GM18520 (cell line): ENCODE measurements around the gene SLC9A4.

Experiments used
- ATAC-seq: cut with Tn5 transposase; IDR thresholded peaks from one replicate; pipeline ENCODE4 v1.9.1; 2021; ENCODE audit not compliant: unreplicated experiment

The SLC9A4 gene

GRCh38 chr2:102451968-102452367 lies 21.1 kb upstream of the SLC9A4 start:
- no peak for ATAC-seq

DNA sequence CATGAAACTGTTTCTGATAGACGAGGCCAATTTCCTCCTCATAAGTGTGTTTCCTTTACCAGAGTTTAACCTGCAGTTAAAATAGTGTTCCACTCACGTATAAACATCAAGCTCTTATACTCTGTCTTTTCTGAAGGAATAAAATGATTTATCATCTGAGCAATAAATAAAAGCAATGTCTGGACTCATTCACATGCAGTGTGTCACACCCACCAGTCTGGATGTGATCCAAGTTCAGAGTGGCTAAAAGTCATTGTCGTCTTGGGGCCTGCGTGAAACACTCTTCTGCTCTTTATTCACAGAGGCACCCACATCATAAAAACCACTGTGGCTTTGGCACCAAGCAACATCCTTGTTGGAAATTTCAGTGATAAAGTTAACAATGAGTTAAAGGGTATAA lies 19.5 kb upstream of the SLC9A4 start:
- no peak for ATAC-seq

- no peak for ATAC-seq
Measured at GRCh38 chr2:102455061-102455670, 17.9 kb upstream of the SLC9A4 start.

- no peak for ATAC-seq
Measured at GRCh38 chr2:102460467-102460866, 12.6 kb upstream of the SLC9A4 start.

DNA sequence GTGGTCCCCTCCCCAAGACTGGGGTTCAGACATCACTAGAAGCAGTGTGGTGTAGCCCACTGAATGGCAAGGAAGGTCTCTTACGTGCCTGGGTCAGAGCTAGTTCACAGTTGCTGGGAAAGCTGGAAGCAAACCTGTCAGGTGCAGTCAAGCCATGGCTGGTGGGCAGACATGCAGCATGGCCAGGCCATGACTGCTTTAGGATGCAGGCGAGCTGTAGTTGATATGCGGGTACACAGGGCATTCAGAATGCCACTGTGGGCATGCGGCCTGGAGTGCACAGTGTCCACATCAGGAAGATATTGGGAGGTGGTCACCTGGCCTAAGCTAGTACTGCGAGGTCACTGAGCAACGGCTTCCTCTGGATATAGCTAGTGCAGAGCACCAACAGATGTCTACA lies 11.8 kb upstream of the SLC9A4 start:
- no peak for ATAC-seq

GRCh38 chr2:102463160-102463559 lies 9.9 kb upstream of the SLC9A4 start:
- no peak for ATAC-seq

- ATAC-seq, result no peak
Measured at GRCh38 chr2:102470168-102470567, 2.9 kb upstream of the SLC9A4 start.

- no peak for ATAC-seq
Measured at GRCh38 chr2:102473631-102474030, 605 bp downstream of the SLC9A4 start.

DNA sequence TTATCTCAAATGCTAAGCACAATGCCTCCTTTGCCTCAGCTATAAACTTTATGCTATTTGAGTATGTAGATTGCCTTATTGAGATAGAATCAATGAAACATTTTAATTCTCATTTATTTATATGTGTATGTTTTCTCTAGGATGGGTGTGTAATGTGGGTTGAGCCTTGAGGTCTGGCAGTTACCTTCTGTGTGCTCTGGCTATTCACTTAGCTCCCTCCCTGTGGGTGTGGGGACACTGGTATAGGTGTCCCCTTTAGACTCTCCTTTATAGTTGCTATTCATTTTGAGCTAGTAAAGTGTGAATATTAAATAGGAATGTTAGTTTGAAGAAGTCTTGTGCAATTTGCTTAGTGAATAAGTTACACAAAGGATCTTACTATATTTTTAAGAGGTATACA lies 1.8 kb downstream of the SLC9A4 start:
- ATAC-seq, result no peak

DNA sequence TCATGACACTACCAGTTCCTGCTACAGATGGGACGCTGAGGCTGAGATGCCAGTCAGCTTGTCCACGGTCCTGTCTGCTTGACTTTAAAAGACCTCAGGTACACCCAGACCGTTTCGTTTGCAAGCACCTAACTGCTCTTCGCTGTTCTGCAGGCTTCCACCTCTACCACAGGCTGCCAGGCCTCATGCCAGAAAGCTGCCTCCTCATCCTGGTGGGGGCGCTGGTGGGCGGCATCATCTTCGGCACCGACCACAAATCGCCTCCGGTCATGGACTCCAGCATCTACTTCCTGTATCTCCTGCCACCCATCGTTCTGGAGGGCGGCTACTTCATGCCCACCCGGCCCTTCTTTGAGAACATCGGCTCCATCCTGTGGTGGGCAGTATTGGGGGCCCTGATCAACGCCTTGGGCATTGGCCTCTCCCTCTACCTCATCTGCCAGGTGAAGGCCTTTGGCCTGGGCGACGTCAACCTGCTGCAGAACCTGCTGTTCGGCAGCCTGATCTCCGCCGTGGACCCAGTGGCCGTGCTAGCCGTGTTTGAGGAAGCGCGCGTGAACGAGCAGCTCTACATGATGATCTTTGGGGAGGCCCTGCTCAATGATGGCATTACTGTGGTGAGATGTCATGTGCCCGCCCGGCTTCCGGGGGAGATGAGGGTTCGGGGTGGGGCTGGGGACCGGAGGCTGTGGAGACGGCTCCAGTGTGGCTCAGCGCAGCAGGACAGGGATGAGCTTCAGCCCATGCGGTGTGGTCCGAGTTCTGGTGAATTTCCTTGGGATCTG lies 5.9 kb downstream of the SLC9A4 start:
- no peak for ATAC-seq

GRCh38 chr2:102480285-102481195 lies 7.5 kb downstream of the SLC9A4 start:
- no peak for ATAC-seq

DNA sequence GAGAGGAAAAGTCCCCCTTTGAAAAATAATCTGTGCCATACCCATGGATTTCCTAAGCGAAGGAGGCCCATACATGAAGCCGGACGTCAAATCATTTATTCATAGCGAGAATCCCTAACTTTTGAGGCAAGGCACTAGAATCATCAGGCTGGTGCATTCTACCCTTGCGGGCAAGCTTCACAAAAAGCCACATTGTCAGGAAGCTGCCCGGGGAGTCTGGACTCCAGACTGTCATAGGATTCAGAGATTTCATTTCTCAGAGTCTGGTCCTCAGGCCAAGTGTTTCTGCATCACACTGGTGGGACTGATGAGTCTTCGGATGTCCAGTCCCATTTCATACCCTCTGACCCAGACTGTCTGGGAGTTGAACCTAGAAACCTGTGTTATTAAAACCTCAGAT lies 8.9 kb downstream of the SLC9A4 start:
- no peak for ATAC-seq

DNA sequence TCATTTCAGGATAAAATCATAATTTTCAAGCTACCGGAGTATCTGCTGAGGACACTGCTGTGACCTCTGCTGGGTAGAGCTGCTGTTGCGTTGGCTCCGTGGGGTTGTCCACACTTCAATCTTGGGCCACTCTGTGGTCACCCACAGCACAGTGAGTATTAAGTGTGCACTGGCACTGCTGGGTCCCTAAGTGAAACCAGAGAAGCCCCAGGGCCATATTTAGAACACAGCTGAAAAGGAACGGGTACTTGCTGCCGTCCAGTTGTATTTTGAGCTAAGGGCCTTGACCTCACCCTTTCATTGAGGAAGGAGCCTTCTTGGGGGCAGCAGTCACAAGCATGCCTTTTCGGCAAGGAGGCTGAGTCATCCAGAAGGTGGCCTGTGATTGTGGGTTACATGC lies 10.1 kb downstream of the SLC9A4 start:
- ATAC-seq, result no peak

- ATAC-seq, result no peak
Measured at GRCh38 chr2:102484310-102485061, 11.5 kb downstream of the SLC9A4 start.

DNA sequence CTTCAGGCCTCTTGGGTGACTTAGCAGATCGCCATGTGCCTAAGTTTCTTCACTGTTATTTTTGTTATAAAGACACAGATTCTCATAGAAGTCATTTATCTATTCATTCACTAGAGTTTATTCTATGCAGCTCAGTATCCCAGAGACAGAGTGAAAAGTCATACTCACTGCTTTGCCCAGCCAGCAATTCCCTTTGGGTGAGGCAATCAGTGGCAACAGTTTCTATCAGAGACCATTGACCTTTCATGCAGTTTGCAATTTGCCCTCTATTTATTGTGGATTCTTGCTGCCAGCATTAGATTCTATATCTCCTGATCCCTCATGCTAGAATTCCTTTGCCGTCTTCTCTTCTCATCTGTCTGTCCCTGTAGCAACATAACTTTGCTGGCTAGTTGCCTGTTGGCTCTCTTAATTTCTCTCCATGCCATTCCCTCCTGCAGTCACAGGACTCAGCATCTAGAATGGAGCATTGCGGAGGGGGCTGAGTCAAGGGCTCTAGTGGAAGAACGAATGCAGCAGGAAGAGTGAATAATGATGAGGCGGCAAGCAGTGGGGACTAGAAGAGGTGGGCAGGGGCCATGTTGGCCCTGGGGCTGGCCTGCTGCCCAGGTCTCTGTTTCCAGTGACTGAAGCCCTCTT lies 12.2 kb downstream of the SLC9A4 start:
- ATAC-seq, result no peak

- ATAC-seq, result no peak
Measured at GRCh38 chr2:102486941-102487702, 14.1 kb downstream of the SLC9A4 start.

- ATAC-seq, result no peak
Measured at GRCh38 chr2:102487761-102488462, 14.9 kb downstream of the SLC9A4 start.

DNA sequence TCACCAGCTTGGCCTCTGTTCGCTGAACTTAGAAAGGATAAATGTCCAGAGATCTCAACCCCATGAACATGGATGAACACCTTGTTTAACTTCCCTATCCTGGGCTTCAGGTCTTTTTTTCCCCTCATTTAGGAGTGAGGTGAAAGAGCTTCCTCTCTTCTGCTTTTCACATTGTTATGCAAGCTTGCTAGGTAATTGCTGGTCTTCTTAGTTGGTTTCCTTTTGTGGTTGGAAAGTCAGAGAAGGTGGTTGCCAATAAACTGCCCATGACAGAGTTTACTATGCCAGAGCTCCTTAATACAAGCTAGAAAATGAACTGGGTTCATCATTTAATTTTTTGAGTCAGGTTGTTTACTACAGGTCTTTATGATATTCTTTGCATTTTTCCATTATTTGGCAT lies 16.6 kb downstream of the SLC9A4 start:
- ATAC-seq, result no peak

GRCh38 chr2:102492006-102492405 lies 19.0 kb downstream of the SLC9A4 start:
- ATAC-seq, result no peak
